ENCODE results near the gene EHD1. TPM values are rescaled to one million over a fixed set of nuclear protein-coding genes. Genes with fewer than 3 reads are reported as not detected.

Gene EHD1
- total and polyA plus RNA-seq, 2 of the 8 experiments (the other 6 are each of a cell fraction or from before 2014, with no cell fraction given): 31.5 to 42.9 TPM

DNA sequence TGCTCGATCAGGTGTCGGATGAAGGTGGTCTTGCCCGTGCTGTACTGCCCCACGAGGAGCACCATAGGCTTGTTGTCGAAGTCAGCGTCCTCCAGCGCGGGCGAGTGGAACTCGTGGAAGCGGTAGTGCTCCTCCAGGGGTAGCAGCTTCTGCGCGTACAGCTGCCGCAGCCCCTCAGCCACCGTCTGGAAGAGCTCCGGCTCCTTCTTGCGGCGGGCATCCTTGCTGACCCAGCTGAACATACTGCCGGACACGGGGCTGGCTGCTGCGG lies 263 bp downstream of the EHD1 start:
- Histone ChIP-seq H3K27ac (ENCODE audit: low read depth, low read length) (no peak overlapping the region), H3K18ac (ENCODE audit: extremely low read depth, low read length) (no peak overlapping the region; the same call in 1 of the 2 replicates), H2BK15ac (ENCODE audit: low read length) (peak overlapping the region; percentile 61; the same call in 1 of the 2 replicates), H3K9ac (replicated peaks in 1 of 4; ENCODE audit: extremely low read depth in 1 of 4, low read depth in 3 of 4, low read length in 3 of 4) (peak overlapping the region; percentile 51 to 73 (median 68)), H3K14ac (ENCODE audit: insufficient read length) (peak overlapping the region; percentile 55), H3K4me2 (ENCODE audit: insufficient read depth in 1 of 2, low read depth in 2 of 2, low read length in 2 of 2) (peak overlapping the region; percentile 75 to 99), H3K23ac (ENCODE audit: insufficient read length) (no peak overlapping the region), H3K4me3 (ENCODE audit: extremely low read depth in 1 of 4, insufficient read depth in 2 of 4, low read depth in 3 of 4, low read length in 4 of 4) (peak overlapping the region; percentile 60 to 97 (median 94)), H3K36me3 (ENCODE audit: control insufficient read depth in 2 of 4, insufficient read depth in 4 of 4, low read length in 3 of 4) (no peaks in the 10 kb centered on the region), H4K8ac (ENCODE audit: extremely low read depth, insufficient read depth, low read length) (peak overlapping the region; percentile 90), H3K79me2 (ENCODE audit: control insufficient read depth in 1 of 2, insufficient read depth in 2 of 2, low read length in 2 of 2) (no peaks in the 10 kb centered on the region), H2BK5ac (ENCODE audit: low read depth, low read length) (no peak overlapping the region), H2AFZ (ENCODE audit: low read length) (peak overlapping the region; percentile 91; the same call in 1 of the 2 replicates), H2BK120ac (replicated peaks; ENCODE audit: low read depth, low read length) (no peak overlapping the region), H3K27me3 (replicated peaks in 1 of 4; ENCODE audit: control insufficient read depth in 3 of 4, extremely low read depth in 1 of 4, insufficient read depth in 3 of 4, low read length in 3 of 4) (peaks cover 0 to 6% (median 2%) of the 10 kb centered on the region in 4 experiments; a peak in 3 of 7 replicates), H2AK5ac (ENCODE audit: low read depth, low read length) (no peak overlapping the region), H3K4me1 (replicated peaks in 1 of 4; ENCODE audit: control insufficient read depth in 3 of 4, insufficient read depth in 4 of 4, low read length in 3 of 4) (peaks cover 0 to 22% (median 11%) of the 10 kb centered on the region in 4 experiments; a peak in 6 of 7 replicates), H2BK20ac (ENCODE audit: low read length) (no peak overlapping the region), H3K56ac (replicated peaks; ENCODE audit: insufficient read length, low read depth, low read length) (peak overlapping the region; percentile 73), H3K4ac (replicated peaks; ENCODE audit: insufficient read length, low read depth, low read length) (peak overlapping the region; percentile 73), H4K5ac (ENCODE audit: insufficient read length, low read depth, low read length) (peak overlapping the region; percentile 40), H3K23me2 (ENCODE audit: low read depth, low read length) (peaks cover 16% of the 10 kb centered on the region), H3K9me3 (ENCODE audit: insufficient read depth in 2 of 2, low read depth in 1 of 2, low read length in 1 of 2) (no peaks in the 10 kb centered on the region), H4K20me1 (replicated peaks in 1 of 2; ENCODE audit: control insufficient read depth in 1 of 2, insufficient read depth in 2 of 2, low read length in 2 of 2) (no peaks in the 10 kb centered on the region), H2BK12ac (ENCODE audit: low read depth, low read length) (peak overlapping the region; percentile 50; the same call in 1 of the 2 replicates), H4K91ac (replicated peaks; ENCODE audit: insufficient read length, low read length) (peak overlapping the region; percentile 77), H3K79me1 (ENCODE audit: low read depth, low read length) (no peaks in the 10 kb centered on the region)
- 3% methylated on average over 17 of the region's 21 CpGs; no CpG with 5 or more reads in 1 of the 2 experiments for WGBS, 2 experiments (ENCODE audit: extremely low coverage in 1 of 2, insufficient coverage in 1 of 2, insufficient read length in 1 of 2, insufficient replicate concordance in 2 of 2, low coverage in 1 of 2, low lambda C conversion rate in 2 of 2, missing lambda C conversion rate in 1 of 2)
- no peak for FAIRE-seq
- no peak for DNase-seq (ENCODE audit: low read depth in 1 of 2, low spot score in 2 of 2)
- ChIA-PET POLR2A (ENCODE audit: partially characterized antibody) (interaction anchor here (0.6 to 24.6 kb wide), 18 partner anchors 10 to 662 kb away, joined by 3 to 408 read pairs (median 4); partner anchors contain the start of genes MAP4K2, PPP2R5B and SF1), CTCF (ENCODE audit: partially characterized antibody) (interaction anchor here (0.6 to 32.2 kb wide), 8 partner anchors 14 to 189 kb away, joined by 3 to 1058 read pairs (median 4); partner anchors contain the start of genes BATF2 and CDC42BPG)
- TF ChIP-seq SIRT6 (IDR thresholded peaks at IDR 0.05; ENCODE audit: low read length) (no peak), POLR2A (IDR thresholded peaks at IDR 0.05; ENCODE audit: control extremely low read depth in 1 of 2, low read depth in 2 of 2, low read length in 2 of 2) (no peak), PHF8 (conservative IDR thresholded peaks at IDR 0.05; ENCODE audit: low read depth, low read length) (no peak), TAF1 (IDR thresholded peaks at IDR 0.05; ENCODE audit: low read depth, low read length) (no peak), YY1 (IDR thresholded peaks at IDR 0.05; ENCODE audit: low read depth, low read length) (no peak), TBP (IDR thresholded peaks at IDR 0.05; ENCODE audit: low read depth, low read length) (no peak), POLR2AphosphoS5 (IDR thresholded peaks at IDR 0.05; ENCODE audit: low read depth, low read length) (no peak), HDAC6 (IDR thresholded peaks at IDR 0.05; ENCODE audit: low read depth, low read length) (no peak), RXRA (IDR thresholded peaks at IDR 0.05; ENCODE audit: insufficient read depth, low read depth, low read length) (no peak), HDAC2 (IDR thresholded peaks at IDR 0.05; ENCODE audit: borderline replicate concordance in 1 of 2, low read depth in 2 of 2, low read length in 2 of 2) (no peak; a peak in 1 of 4 replicates), RBBP5 (IDR thresholded peaks at IDR 0.05; ENCODE audit: borderline replicate concordance, low read depth, low read length) (0 out of 2 replicates have a peak, but pooled peaks have one; percentile 17), RNF2 (IDR thresholded peaks at IDR 0.05; ENCODE audit: borderline replicate concordance, low read depth, low read length, missing control alignments, poor library complexity, severe bottlenecking) (no peak)
- TF ChIP-seq, protein P1, sequence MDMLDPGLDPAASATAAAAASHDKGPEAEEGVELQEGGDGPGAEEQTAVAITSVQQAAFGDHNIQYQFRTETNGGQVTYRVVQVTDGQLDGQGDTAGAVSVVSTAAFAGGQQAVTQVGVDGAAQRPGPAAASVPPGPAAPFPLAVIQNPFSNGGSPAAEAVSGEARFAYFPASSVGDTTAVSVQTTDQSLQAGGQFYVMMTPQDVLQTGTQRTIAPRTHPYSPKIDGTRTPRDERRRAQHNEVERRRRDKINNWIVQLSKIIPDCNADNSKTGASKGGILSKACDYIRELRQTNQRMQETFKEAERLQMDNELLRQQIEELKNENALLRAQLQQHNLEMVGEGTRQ (IDR thresholded peaks at IDR 0.05; ENCODE audit: low read length): no peak
